PC-3 (cell line): ENCODE results near the gene CD6. TPM values are rescaled to one million over a fixed set of nuclear protein-coding genes. Genes with fewer than 3 reads are reported as not detected.
"Not testable (repeated sequence)": the region's sequence is repeated elsewhere in the genome, so short reads cannot be mapped to it uniquely, and the experiment has no call there.

Experiments used
- ATAC-seq: fragments of 200-7000 bp; cut with Tn5 transposase; 2 replicates; pipeline ENCODE4 v1.9.1; 2020; ENCODE audit warnings: mild to moderate bottlenecking, moderate library complexity
- BruUV-seq: library from RNA; stranded (reverse); fragments of 400-500 nt; replicated peaks from 2 replicates; lab custom pipeline; 2021; lab: Mats Ljungman, UMichigan
- CTCF ChIA-PET: fragments of 300-600 bp; sonication (Branson Sonifier 250); formaldehyde crosslinking; loops from one replicate; lab custom pipeline; 2022; ENCODE audit warnings: antibody characterized with exemption; lab: Charles Lee
- POLR2A ChIA-PET: fragments of 300-600 bp; sonication (Branson Sonifier 250); formaldehyde crosslinking; loops from one replicate; lab custom pipeline; 2022; ENCODE audit warnings: antibody characterized with exemption; ENCODE audit not compliant: unreplicated experiment; lab: Charles Lee
- DNase-seq: peaks from one replicate; pipeline ENCODE4 v3.0.0-alpha.2; 2015
- H2AFZ ChIP-seq: fragments of 300-600 bp; sonication (generic); 2 replicates; pipeline ENCODE4 v1.6.0; 2016; ENCODE audit warnings: antibody characterized with exemption, low read length
- H3F3A ChIP-seq: fragments of 300-600 bp; sonication (generic); one replicate; pipeline ENCODE4 v1.6.0; 2017; ENCODE audit warnings: antibody characterized with exemption, low read length, control low read depth, mild to moderate bottlenecking; ENCODE audit not compliant: unreplicated experiment
- H3K27ac ChIP-seq: fragments of 300-600 bp; sonication (generic); 2 replicates; pipeline ENCODE4 v1.5.1; 2016; ENCODE audit warnings: mild to moderate bottlenecking, low read length
- H3K27me3 ChIP-seq: fragments of 300-600 bp; sonication (generic); 2 replicates; pipeline ENCODE4 v1.6.1; 2016; ENCODE audit warnings: low read length, mixed read lengths
- H3K36me3 ChIP-seq: fragments of 300-600 bp; sonication (generic); 2 replicates; pipeline ENCODE4 v1.6.1; 2016; ENCODE audit warnings: low read depth, mixed run types, low read length, mixed read lengths
- H3K4me1 ChIP-seq: fragments of 300-600 bp; sonication (generic); 2 replicates; pipeline ENCODE4 v1.5.1; 2016; ENCODE audit warnings: low read length; ENCODE audit not compliant: insufficient read depth
- H3K4me2 ChIP-seq: fragments of 300-600 bp; sonication (generic); 2 replicates; pipeline ENCODE4 v1.6.0; 2016; ENCODE audit warnings: low read length
- H3K4me3 ChIP-seq: fragments of 300-600 bp; sonication (generic); 2 replicates; pipeline ENCODE4 v1.5.1; 2016; ENCODE audit warnings: mild to moderate bottlenecking, low read length, mixed read lengths
- H3K79me2 ChIP-seq: fragments of 300-600 bp; sonication (generic); 2 replicates; pipeline ENCODE4 v1.6.1; 2017; ENCODE audit warnings: low read length, mixed read lengths
- H3K9ac ChIP-seq: fragments of 300-600 bp; sonication (generic); 2 replicates; pipeline ENCODE4 v1.6.0; 2016; ENCODE audit warnings: mild to moderate bottlenecking, low read length
- H3K9me2 ChIP-seq: fragments of 300-600 bp; sonication (generic); replicated peaks from 2 replicates; pipeline ENCODE4 v1.6.1; 2016; ENCODE audit warnings: mixed run types, low read length, mixed read lengths
- H3K9me3 ChIP-seq: fragments of 300-600 bp; sonication (generic); 2 replicates; pipeline ENCODE4 v1.6.1; 2016; ENCODE audit warnings: low read length, mixed read lengths
- H4K20me1 ChIP-seq: fragments of 300-600 bp; sonication (generic); 2 replicates; pipeline ENCODE4 v1.6.1; 2016; ENCODE audit warnings: low read length, mixed read lengths
- CTCF ChIP-seq: fragments of 300-600 bp; sonication (generic); conservative IDR thresholded peaks from 2 replicates; pipeline ENCODE4 v1.5.1; 2017; ENCODE audit warnings: antibody characterized with exemption, low read depth, mild to moderate bottlenecking, low read length
- EZH2 ChIP-seq: fragments of 300-600 bp; sonication (generic); IDR thresholded peaks from one replicate; pipeline ENCODE4 v1.6.1; 2017; ENCODE audit warnings: antibody characterized with exemption, mild to moderate bottlenecking, low read length; ENCODE audit not compliant: unreplicated experiment
- EZH2phosphoT487 ChIP-seq: fragments of 300-600 bp; sonication (generic); IDR thresholded peaks from 2 replicates; pipeline ENCODE4 v1.6.1; 2018; ENCODE audit warnings: mild to moderate bottlenecking, antibody characterized with exemption, low read length, borderline replicate concordance
- intact Hi-C: fragments of 100-400 bp; cut with micrococcal nuclease; formaldehyde crosslinking; loops from 2 replicates; pipeline ENCODE4 v1.9.0; 2023
- total RNA-seq: library from RNA; depleted of rRNA; stranded (reverse); fragments of >200 nt; gene quantifications from 2 replicates; pipeline ENCODE4 v1.2.3, GENCODE V29; 2014

CD6 gene
- total RNA-seq, 1 experiment from 2014 or later: not detected

DNA sequence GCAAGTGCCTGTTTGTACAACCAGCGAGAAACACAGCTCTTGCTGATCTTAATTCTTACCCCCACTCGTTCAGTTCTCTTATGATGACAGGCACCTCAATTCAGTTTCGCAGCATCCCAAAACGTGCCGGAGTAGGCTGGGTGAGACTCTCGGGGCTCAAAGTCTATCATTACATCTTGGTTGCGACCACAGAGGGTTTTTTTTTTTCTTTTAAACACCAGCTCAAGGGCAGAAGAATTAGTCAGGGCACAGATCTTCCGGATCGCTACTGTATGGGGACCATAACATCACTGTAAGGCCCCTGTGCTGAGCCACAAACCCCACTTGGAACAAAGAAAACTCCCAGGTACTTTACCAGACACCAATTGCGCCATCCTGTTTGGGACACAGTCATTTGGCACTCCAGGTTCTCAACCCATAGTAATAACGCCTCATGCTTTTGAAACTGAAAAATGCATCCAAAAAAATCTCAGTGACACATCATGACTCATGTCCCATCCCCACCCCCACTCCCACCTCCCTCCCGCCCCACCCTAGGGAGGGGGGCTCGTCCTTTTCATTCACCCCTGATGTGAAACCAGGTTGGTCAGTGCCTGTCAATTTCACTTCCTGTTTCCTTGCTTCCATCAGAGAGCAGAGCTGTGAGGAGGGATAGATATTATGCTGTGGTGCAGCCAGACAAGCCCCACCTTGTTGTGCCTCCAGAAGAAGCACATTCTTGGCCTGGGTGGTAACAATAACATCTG, 89.8 kb downstream of the CD6 start:
- Histone ChIP-seq H3K4me3 (0 out of 2 replicates have a peak overlapping the region, but pooled peaks have one; percentile 13), H3K4me1 (peaks cover 14% of the 10 kb centered on the region), H3K36me3 (no peaks in the 10 kb centered on the region), H3K9me3 (no peaks in the 10 kb centered on the region), H3K4me2 (peak overlapping the region; percentile 71), H3F3A (no peaks in the 10 kb centered on the region), H3K9ac (no peak overlapping the region), H3K27ac (no peak overlapping the region), H2AFZ (peak overlapping the region; percentile 73), H3K79me2 (no peaks in the 10 kb centered on the region), H3K9me2 (no peaks in the 10 kb centered on the region), H4K20me1 (no peaks in the 10 kb centered on the region), H3K27me3 (no peaks in the 10 kb centered on the region)
- intact Hi-C loops: no loop called here
- ATAC-seq: peak; percentile 84
- DNase-seq: peak; percentile 81
- TF ChIP-seq EZH2 (no peak), EZH2phosphoT487 (no peak), CTCF (no peak)
- BruUV-seq: no TSS peak
- POLR2A ChIA-PET: no interaction called here
- CTCF ChIA-PET: interaction anchor here (0.6 kb wide), 1 partner anchor 1479 kb away, joined by 4 read pairs; no protein-coding TSS in a partner anchor

DNA sequence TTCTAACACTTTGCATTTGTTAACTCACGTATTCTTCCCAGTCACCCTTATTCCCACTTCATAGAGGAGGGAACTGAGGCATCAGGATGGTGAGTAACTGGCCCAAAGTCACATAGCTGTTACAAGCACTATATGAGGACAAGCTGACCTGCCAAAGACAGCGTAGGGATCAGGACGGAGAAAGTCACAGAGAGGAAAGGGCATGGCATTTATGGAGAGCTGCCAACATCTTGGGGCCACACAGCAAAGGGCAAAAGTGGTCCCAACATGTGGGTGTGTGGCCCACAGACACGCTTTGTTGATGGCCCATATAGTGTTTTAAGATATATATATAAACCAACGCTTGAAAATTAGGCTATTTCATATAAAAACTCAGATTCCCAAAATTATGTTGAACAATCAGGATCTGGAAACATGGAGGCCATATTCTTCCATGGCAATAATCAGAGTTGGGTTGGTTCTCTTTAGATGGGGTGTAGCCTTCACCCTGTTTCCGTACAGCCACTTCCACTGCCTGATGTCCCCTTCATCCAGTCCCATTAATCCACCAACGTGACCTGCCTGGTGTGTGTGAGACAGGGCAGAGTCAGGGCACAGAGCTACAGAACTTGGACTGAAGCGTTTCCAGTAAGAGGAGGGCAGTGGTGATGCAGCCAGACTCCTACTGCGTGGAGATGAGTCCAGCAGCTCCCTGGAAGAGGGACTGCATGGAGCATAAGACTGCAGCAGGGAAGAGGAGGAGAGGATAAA, 90.9 kb downstream of the CD6 start:
- no TSS peak for BruUV-seq
- TF ChIP-seq EZH2: no peak
- Histone ChIP-seq H3K27ac (no peak overlapping the region), H3K36me3 (no peaks in the 10 kb centered on the region), H3F3A (no peaks in the 10 kb centered on the region), H3K27me3 (peaks cover 6% of the 10 kb centered on the region), H2AFZ (no peak overlapping the region), H3K9ac (no peak overlapping the region), H3K4me2 (no peak overlapping the region), H3K79me2 (no peaks in the 10 kb centered on the region), H4K20me1 (no peaks in the 10 kb centered on the region), H3K9me3 (no peaks in the 10 kb centered on the region), H3K4me3 (no peak overlapping the region), H3K9me2 (no peaks in the 10 kb centered on the region), H3K4me1 (peaks cover 14% of the 10 kb centered on the region)
- DNase-seq (no peak), ATAC-seq (no peak)
- intact Hi-C loops: no loop called here
- ChIA-PET POLR2A (no interaction called here), CTCF (interaction anchor here (0.6 kb wide), 1 partner anchor 1480 kb away, joined by 4 read pairs; no protein-coding TSS in a partner anchor)

DNA sequence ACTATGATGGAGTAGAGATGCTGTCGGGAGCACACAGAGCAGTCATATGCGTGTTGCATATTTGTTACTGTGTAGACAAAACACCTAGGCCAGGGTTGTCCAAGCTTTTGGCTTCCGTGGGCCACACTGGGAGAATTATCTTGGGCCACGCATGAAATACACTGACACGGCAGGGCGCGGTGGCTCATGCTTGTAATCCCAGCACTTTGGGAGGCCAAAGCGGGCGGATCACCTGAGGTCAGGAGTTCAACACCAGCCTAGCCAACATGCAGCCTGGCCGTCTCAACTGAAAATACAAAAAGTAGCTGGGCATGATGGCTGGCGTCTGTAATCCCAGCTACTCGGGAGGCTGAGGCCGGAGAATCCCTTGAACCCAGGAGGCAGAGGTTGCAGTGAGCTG, 93.8 kb downstream of the CD6 start:
- H3K79me2 ChIP-seq, H3K9me3 ChIP-seq, H4K20me1 ChIP-seq, H3K36me3 ChIP-seq, ATAC-seq, CTCF ChIA-PET, DNase-seq, H3K27ac ChIP-seq, intact Hi-C loops, H2AFZ ChIP-seq, H3K9me2 ChIP-seq, H3F3A ChIP-seq, H3K4me3 ChIP-seq, BruUV-seq, H3K9ac ChIP-seq, H3K27me3 ChIP-seq, POLR2A ChIA-PET, H3K4me2 ChIP-seq: not testable (repeated sequence)
- peaks cover 14% of the 10 kb centered on the region for H3K4me1 ChIP-seq
